ACHN (cell line): ENCODE measurements around the gene TIMM44.
A peak's percentile ranks its signal among the peaks of the same experiment; 100 is the strongest.

Experiments used
- DNase-seq: peaks from one replicate; pipeline ENCODE4 v3.0.0-alpha.2; 2015
- in situ Hi-C: cut with HindIII; loops from 2 replicates; pipeline ENCODE4 v1.10.0; 2017; ENCODE audit warnings: low sequenced_read_pairs, low pct_ligation_motif_present, low pct_unique_long_range_greater_than_20kb

The TIMM44 gene

DNA sequence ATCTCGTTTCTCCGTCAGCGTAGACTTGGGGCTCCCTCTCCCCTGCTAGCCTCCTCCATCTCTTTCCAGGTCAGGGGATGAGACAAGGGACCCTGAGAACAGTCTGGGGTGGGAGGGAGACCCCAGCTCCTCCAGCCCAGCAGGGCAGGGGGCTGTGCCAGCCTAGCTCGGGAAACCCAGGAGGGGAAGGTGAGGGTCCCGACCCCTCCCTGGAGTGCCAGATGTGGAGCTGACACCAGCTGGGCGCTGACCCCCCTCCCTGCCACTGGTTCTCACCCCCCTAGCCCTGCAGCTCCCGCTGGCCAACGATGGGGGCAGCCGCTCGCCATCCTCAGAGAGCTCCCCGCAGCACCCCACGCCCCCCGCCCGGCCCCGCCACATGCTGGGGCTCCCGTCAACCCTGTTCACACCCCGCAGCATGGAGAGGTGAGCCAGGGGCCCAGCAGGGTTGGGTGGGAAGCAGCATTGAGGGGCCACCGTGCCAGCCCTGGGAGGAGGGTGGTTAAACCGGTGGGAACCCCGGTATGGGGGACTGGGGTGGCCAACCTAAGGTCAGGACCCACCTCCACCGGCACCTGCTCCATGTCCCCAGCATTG, 33.9 kb downstream of the TIMM44 start:
- in situ Hi-C loops = no loop called here
- no peak for DNase-seq

DNA sequence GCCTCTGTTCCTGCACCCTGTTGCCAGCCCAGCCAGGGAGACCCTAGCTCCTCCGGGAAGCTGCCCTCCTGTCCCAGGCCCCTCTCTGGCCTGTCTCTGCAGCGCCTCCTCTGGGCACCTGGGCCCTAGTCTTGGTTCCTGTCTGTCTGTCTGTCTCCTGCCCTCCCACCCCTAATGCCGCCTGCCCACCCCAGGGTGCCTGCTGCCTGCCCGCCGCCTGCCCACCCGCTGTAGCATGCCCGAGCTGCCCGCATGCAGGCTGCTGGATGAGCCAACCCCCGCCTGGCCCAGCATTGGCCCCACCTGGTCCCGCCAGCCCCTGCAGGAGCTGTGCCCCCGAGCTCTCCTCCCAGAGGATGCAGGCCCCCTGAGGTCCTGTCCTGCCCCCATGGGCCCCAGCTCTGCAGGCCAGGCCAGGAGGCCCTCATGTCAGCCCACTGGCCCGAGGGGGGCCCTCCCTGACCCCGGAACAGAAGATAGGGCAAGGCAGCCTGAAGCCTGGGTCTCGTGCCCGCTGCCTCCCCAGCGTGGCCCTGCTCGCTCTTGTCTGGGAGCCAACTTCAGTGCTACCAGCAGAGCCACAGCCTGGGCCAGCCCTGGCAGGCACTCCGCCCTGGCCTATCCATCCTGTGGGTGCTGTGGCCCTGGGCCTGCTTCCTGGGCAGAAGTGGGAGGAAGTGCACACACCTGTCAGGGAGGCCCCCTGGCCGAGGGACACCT, 34.6 kb downstream of the TIMM44 start:
- in situ Hi-C loops = no loop called here
- no peak for DNase-seq

DNA sequence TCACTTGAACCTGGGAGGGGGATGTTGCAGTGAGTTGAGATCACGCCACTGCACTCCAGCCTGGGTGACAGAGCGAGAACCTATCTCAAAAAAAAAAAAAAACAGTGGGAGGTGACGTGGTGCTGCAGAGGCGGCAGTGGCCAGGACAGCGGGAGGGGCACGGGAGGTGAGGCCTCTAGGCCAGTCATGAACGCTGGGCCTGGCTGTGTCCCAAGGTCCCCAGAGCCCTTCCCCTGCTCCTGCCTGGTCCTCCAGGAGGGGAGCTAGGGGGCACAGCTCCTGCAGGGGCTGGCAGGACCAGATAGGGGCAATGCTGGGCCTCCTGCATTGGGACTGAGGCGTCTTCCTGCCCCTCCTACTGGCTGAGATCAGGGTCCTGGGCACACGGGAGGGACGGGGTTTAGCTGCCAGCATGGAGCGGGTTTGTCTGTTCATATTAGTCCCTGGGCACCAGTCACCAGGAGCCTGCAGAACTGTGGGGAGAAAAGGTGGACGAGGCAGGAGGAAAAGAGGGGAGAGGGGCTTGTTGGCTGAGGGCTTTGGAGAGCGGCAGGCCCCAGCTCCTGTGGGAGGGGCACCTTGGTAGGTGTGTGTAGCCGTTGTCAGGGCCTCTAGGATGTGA, 35.3 kb downstream of the TIMM44 start:
- in situ Hi-C loops = no loop called here
- no peak for DNase-seq

- no peak for DNase-seq
- in situ Hi-C loops = no loop called here
Observed at GRCh38 chr19:7907544-7907943, 35.9 kb downstream of the TIMM44 start.

DNA sequence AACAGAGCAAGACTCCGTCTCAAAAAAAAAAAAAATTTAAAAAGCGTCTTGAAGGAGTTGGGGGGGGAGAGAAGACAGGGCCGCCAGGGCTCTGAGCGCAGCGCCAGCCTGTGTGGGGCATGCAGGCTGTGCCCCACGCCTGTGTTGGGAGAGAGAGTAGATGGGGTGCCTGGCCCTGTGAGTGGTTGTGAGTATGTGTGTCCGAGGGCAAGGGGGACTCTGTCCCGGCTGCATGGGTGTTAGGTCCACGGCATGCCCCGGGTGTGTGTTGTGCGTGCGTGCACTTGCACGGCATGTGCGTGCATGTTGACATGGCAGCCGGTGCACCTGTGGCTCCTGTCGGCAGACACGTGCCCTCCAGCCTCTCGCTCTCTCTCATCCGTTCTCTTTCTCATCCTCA, 36.3 kb downstream of the TIMM44 start:
- in situ Hi-C loops = no loop called here
- DNase-seq = no peak

- in situ Hi-C loops = no loop called here
- no peak for DNase-seq
Observed at GRCh38 chr19:7905859-7906258, 37.6 kb downstream of the TIMM44 start.

DNA sequence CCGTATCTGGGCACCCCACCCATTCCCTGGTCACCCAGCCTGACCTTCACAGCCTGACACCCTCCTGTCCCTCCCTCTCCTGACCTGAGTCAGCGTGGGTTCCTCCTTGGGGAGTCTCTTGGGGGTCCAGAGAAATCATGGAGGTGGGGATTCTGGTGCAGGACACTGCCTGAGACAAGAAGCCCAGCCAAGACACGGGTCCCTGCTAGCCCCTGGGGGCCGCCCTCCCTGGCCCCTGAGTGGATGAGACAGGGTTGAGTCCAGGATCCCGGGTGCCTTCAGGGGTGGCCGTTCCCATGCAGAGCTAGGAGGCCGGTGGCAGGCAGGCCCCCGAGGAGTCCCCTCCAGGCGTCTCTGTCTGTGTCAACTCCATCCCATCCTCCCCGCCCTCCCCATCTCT, 38.2 kb downstream of the TIMM44 start:
- in situ Hi-C loops = no loop called here
- no peak for DNase-seq

DNA sequence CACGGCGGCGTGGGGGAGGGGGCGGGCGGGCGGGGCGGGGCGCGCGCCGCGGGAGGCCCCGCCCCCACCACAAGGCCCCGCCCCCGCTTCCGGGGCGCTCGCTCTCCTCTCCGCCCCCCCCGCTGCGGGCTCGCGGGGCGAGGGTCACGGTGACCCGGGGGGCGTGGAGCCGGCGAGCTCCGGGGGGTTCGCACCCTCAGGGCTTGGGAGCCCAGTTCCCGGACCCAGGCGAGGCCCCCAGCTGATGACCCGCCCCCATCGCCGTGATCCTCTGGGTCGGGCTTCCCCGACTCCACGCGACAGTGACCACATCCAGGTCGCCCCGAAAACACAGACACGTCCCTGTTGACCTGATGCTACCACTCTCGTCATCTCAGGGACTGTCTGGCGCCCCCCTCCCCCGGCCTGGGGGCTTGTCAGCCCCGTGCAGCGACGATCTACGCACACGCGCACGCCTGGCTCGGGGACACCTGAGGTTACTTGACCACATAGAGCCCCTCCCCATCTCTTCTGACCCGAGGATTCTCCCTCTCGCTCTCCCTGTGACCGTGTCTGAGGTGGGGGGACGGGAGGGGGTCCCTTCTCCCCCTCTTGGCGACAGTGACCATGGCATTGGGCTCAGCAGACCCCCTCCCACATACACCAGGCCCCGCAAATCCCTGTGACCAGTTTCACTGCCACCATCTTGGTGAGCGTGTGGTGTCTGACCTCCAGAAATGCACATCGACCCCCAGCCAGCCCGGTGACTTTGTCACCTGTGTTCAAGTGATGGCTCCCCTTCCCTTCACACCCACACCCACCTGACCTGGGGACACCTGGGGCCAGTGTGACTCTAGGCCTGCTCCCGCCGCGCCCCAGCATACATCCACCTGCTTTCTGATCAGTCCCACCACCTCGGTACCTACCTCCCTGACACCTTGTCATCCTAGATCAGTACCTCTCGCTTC, 39.1 kb downstream of the TIMM44 start:
- in situ Hi-C loops = no loop called here
- DNase-seq = no peak

DNA sequence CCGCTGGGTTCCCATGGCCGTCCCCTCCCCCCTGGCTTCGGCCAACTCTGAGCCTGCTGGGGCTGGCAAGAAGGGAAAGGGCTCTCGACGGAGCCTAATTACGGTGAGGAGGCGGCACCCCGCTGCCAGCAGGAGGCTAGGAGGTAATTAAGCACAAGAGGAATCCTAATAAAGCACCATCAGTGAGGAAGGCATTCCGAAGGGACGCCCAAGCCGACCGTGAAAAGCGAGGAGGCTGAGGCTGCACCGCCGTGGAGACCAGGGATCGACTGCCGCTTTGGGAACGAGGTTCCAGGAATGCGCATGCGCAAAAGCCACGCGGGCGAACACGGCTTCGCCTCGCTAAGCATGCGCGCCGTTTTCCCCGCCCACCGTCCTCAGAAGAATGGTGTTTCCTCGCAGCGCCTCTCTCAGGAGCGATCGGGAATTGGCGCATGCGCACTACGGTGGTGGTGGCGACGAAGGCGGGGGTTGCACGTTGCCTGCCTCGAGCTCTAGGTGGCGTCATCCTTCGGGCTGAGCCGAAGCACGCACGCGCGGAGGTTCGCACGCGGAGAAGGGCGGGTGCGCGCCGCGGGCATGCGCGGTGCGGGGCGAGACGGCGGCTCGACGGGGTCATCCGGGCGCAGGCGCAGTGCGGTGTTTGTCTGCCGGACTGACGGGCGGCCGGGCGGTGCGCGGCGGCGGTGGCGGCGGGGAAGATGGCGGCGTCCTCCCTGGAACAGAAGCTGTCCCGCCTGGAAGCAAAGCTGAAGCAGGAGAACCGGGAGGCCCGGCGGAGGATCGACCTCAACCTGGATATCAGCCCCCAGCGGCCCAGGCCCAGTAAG, 40.0 kb downstream of the TIMM44 start, which contains the start of gene MAP2K7:
Gene MAP2K7 (plus strand): TSS at position 634 of the 830 bp plus-strand sequence. CDS start 68 bp downstream, at position 702.
- peak; percentile 97 for DNase-seq
- in situ Hi-C loops = no loop called here

DNA sequence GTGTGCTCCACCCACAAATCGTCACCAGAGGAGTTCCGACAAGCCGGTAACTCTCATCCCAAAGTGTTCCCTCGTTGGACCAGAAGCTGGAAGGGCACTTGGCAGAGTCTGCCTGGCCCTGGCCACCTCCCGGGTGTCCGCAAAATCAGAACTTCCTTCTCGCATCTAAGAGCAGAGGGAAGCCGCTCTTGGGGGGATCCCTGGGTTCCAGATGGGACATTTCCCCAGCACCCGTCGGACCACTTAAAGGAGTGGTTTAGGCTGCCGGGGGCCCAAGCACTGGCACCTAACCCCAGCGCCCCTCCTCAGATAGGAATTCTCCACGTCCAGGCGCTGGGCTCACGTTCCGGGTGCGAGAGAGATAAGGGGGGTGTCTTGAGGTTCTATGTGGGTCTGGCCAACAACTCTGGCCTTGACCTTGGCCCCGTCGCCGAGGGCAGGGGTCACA, 40.6 kb downstream of the TIMM44 start:
- no peak for DNase-seq
- in situ Hi-C loops = no loop called here

GRCh38 chr19:7901337-7901736, 42.1 kb downstream of the TIMM44 start:
- no peak for DNase-seq
- in situ Hi-C loops = no loop called here

DNA sequence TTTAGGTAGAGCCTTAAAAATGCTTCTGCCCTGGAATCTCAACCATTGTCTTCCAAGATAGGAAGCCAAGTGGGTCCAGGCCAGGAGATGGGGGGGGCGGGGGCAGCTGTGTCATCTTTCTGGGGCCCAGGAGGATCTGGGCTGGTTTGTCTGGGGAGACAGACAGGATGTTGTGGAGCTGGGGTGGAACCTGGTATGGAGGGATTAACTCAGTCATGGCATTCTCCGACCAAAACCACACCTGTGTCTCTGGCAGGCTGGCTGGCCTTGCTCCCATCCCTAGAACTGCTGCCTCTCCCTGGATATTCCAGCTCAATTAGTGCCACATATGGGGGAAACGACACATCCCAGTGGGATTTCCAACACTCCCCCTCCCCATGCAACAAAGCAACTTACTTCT, 42.5 kb downstream of the TIMM44 start:
- in situ Hi-C loops = no loop called here
- no peak for DNase-seq

- in situ Hi-C loops = no loop called here
- no peak for DNase-seq
Observed at GRCh38 chr19:7900401-7900870, 43.0 kb downstream of the TIMM44 start.

DNA sequence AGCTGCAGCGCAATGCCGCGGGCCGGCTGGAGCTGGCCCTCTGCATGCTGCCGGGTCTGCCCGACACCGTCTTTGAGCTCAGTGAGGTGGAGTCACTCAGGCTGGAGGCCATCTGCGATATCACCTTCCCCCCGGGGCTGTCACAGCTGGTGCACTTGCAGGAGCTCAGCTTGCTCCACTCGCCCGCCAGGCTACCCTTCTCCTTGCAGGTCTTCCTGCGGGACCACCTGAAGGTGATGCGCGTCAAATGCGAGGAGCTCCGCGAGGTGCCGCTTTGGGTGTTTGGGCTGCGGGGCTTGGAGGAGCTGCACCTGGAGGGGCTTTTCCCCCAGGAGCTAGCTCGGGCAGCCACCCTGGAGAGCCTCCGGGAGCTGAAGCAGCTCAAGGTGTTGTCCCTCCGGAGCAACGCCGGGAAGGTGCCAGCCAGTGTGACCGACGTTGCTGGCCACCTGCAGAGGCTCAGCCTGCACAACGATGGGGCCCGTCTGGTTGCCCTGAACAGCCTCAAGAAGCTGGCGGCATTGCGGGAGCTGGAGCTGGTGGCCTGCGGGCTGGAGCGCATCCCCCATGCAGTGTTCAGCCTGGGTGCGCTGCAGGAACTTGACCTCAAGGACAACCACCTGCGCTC, 43.6 kb downstream of the TIMM44 start:
- in situ Hi-C loops = no loop called here
- DNase-seq = no peak

DNA sequence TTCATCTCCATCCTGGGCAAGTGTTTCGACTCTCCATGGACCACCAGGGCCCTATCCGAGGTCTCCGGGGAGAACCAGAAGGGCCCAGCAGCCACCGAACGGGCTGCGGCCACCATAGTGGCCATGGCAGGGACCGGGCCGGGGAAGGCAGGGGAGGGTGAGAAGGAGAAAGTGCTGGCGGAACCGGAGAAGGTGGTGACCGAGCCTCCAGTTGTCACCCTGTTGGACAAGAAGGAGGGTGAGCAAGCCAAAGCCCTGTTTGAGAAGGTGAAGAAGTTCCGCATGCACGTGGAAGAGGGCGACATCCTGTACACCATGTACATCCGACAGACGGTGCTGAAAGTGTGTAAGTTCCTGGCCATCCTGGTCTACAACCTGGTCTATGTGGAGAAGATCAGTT, 44.5 kb downstream of the TIMM44 start:
- no peak for DNase-seq
- in situ Hi-C loops = no loop called here

GRCh38 chr19:7897292-7897691, 46.2 kb downstream of the TIMM44 start:
- in situ Hi-C loops = no loop called here
- no peak for DNase-seq

DNA sequence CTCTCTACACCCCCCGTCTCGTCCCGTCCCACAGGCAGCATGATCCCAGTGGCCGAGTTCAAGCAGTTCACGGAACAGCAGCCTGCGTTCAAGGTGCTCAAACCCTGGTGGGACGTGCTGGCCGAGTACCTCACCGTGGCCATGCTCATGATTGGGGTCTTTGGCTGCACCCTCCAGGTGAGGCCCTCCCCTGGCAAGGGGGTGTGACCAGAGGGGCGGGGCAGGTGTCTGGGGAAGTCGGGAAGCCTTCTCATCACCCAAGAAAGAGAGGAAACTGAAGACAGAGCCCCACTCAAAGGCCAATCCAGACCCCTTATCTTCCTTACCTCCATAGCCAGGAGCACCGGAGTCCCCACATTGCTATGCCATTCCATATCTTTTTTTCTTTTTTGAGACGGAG, 47.9 kb downstream of the TIMM44 start:
- no peak for DNase-seq
- in situ Hi-C loops = no loop called here
